RKO (cell line): ENCODE data around the gene LARP1.

Experiments used
- DNase-seq: peaks from one replicate; pipeline ENCODE4 v3.0.0-alpha.2; 2016; ENCODE audit warnings: low spot score

The LARP1 gene

DNA sequence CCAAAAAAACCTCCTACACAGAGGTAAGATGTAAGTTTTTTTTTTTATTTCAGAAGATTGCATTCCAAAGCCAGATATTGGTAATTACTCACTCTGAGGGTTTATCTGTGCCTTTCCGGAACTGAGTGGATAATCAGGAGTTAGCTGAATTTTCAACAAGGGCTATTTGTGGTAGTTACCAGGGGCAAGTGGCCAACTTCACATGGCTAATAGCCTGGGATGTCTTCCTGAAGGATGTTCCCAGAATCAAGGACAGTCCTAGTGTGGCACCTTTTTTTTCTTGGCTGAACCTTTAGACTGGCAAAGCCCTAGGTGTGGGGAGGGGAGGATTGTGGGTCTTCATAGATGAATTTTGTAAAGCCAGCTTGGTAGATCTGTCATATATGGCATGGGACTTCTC, 7.1 kb downstream of the LARP1 start:
- no peak for DNase-seq

DNA sequence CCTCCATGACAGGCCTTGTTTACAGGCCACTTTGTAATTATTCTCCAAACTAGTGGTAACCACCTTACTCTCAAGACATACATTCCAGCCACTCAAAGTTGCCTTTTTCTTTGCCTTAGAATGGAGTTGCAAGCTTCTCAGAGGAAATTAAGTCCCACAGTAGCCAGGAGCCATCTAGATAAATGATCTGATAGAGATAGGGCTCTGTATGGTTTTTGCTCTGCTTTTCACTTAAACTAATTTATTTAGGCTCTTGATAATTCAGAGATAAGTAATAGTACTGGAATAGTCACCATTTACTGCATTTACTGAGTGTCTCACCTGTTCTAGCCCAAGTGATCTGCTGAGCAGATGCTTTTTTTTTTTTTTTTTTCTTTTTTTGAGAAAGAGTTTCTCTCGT, 7.5 kb downstream of the LARP1 start:
- no peak for DNase-seq

DNA sequence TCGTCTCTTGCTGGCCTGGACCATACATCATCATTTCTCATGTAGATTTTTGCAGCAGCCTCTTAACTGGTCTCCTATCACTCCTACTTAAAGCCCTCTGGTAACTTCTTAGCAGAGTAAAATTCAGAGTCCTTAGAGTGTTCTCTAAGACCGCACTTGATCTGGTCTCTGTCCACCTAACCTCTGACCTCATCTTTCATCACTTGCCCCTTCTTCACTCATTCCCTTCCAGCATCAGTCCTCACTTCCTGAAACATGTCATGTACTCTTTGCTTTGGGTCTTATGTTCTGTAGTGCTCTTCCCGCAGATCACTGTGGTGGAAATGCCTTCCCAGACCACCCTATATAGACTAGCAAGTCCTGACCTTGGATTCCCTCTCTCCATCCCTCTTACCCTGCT, 9.8 kb downstream of the LARP1 start:
- no peak for DNase-seq

DNA sequence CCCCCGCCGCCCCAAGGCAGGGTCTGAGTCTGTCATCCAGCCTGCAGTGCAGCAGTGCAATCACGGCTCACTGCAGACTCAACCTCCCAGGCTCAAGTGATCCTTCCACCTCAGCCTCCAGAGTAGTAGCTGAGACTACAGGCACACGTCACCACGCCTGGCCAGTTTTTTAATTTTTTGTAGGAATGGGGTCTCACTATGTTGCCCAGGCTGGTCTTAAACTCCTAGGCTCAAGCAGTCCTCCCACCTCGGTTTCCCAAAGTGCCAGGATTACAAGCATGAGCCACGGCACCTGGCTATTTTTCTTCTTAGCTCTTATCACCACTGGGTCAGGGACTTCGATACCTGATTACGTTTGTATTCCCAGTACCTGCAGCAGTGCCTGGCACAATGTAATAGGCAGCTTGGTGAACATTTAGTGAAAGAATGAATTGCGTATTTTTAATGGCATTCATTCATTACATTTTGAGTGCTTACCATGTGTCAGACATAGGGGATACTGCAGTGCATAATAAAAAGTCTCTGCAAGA, 10.3 kb downstream of the LARP1 start:
- no peak for DNase-seq

DNA sequence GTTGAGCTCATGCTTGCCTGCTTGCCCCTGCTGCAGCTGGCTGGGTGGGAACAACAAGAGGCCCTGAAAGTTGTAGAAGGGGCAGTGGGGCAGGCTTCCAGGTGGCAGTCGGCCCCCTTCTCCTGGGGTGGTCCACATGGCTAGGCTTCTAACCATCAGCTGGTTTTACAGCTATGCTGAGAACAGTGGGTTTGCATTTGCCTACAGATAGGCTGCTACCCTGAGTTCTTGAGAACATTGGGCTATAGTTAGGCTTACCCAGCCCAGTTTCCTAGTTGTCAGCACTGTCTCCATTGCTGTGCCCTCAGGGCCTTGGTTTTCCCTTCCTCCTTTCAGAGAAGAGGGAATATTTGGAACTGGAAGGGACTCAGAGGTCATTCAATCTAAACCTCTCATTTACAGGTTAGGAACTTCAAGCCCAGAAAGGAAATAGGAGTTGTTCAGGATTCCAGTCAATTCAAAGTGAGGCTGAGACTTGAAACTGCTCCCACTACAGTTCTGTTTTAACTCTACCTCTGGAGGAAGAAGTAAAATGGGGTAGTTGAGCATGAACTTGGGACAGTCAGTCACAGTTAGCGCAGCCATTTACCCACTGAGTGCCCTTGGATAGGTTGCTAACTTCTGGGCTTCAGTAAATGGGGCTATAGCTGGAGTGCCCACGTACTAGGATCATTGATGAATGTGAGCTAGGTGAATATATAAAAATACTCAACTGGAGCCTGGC, 11.5 kb downstream of the LARP1 start:
- DNase-seq: no peak

DNA sequence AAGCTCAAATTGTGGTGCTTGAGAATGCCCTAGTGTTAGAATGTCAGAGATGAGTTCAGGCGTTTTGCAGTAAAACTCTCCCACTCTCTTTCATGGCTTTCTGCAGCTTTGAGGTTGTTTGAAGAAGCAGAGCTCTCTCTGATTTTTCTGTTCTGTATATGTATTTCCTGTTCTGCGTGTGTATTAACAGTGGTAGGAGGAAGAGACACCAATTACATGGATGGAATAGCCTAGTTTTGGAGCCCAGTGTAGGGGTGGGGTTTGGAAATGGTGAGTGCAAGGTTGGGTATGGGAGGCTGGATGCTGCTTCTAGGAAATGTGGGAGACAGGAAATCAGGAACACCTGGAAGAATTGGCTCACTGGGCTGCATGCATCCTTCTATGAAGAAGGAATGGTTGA, 12.4 kb downstream of the LARP1 start:
- DNase-seq: no peak

DNA sequence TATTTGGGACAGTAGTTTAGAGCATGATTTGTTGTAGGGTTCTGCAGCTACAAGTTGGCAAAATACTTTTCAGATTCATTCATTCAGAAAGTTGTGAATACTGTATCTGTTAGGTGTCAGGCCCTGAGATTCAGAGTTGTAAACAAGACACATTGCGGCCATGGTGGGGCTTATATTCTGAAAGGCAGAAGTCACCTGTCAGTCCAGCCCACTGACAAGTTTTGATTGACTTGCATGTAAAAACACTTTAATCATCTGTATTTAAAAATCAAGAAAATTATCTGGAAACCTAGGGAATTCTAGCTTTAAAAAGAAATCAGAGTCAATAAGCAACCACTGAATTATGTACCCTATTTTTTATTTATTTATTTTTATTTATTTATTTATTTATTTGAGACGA, 13.0 kb downstream of the LARP1 start:
- no peak for DNase-seq

DNA sequence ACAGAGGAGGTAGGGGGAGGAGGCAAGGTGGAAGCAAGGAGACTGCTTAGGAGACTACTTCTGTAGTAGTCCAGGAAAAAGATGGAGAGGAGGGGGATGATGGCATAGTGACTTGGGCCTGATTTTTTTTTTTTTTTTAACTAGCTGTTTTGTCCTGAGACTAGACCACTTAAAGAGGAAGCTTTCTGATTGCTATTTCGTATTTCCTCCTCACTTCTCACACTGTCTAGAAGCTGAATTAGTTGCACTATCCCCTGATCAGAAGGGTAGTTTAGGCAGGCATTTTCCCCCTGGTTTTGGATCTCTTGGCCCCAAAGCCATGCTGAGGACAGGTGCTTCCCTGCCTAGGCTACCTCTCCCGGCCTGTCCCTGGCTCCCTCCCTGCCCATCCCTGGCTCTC, 14.9 kb downstream of the LARP1 start:
- no peak for DNase-seq

DNA sequence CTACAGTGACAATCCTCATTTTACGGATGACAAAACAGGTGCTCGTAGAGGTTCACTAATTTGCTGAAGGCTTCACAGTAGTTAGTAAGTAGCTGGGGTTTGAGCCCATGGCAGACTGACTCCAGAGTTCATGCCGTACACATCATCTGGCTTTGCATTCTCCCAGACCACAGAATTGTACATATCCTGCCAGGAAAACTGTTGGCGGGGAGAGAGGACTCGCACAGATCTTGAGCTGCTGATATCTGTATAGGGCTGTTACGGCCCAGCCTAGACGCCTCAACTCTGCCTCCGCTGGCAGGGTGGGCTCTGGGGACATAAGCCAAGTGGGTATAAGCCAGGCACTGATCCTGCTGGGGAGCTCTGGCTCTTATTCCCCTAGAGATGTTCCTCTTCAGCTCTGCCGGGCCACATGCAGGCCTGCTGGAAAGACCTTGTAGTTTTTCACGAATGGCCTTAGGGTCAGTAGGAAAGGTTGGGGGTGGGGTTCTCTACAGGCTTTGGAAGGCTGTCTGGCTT, 16.3 kb downstream of the LARP1 start:
- DNase-seq: no peak

DNA sequence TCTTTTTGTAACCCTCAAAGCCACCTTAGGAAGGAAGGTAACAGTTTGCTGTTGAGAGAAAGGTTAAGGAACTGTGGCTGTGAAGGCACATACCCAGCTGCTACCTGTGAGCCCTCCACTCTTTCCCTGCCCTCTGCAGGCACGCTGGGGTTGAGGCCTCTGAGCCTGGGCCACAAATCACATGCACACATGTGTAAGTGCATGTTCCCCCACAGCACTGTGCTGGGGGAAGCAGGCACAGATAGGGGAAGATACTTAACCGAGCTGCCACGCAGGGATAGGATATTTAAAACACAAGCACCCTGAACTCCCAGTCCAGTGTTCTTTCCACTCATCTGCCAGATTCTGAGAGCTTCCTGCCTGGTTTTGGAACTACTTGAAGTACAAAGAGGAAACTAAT, 18.1 kb downstream of the LARP1 start:
- no peak for DNase-seq

DNA sequence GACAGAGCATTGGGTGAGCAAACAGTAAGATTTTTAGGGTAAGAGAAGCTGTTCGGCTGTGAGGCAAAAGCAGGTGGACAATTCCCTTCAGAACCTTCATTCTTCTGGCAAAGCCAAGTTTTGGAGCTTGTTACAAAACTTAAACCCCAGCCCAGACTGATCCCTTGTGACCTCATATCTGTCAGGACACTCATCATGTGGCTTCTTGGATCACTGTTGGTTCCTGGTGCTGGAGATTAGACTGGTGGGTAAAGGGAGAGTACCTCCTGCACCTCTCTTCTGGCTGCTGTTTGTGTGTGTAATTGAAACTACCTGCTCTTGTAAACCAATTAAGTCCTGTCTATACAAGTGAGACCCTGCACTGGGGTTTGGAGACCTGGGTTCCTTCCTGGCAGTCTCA, 21.0 kb downstream of the LARP1 start:
- no peak for DNase-seq

DNA sequence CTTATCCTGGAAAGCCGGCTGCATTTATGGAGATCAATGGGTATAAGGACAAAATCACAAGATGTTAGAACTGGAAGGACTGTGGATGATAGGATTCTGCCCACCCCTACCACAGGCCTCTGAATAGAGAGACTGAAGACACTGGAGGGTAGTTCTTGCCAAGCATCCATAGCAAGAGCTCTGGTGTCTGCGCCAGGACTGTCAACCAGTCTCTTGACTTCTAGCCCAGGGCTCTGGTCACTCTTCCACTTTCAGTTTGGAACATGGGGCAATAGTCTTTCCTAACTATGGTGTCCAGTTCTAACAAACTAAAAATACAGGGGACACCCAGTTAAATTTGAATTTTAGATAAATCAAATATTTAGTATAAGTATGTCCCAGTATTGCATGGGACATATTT, 23.4 kb downstream of the LARP1 start:
- no peak for DNase-seq

DNA sequence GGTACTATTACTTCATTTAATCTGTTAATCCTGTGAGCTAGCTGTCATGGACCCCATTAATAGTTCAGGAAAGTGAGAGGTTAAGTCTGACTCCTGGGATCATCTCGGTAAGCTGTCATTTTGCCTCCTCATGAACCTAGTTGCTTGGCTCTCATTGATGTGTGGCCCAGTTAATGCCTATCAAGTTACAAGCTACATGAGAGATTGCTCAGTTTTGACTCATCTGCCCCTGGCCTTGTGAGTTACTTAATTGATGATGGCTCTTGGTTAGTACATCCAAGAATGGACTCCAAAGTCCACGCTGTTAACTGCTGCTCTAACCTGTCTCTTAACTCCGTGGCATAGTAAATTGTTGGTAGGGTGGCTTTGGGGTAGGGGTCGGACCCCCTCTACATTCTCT, 23.9 kb downstream of the LARP1 start:
- peak; percentile 89 for DNase-seq

DNA sequence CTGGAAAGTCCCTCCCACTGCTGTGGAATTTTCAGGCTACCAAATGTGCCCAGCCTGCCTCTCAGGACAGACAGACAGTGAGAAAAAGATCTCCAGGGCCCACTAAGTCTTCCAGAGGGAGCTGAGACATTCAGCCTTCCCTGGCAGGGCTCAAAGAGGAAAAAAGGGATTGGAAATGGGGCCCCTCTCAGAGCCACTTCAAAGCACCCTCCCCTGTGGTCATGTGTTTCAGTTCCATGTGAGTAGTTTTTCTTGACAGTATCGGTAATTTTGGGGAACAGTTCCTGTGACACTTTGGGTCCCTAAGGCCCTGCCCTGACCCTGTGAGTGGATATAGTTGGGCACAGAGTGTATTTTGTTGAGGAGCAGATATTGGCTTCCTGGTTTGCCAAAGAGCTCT, 25.0 kb downstream of the LARP1 start:
- DNase-seq: no peak

DNA sequence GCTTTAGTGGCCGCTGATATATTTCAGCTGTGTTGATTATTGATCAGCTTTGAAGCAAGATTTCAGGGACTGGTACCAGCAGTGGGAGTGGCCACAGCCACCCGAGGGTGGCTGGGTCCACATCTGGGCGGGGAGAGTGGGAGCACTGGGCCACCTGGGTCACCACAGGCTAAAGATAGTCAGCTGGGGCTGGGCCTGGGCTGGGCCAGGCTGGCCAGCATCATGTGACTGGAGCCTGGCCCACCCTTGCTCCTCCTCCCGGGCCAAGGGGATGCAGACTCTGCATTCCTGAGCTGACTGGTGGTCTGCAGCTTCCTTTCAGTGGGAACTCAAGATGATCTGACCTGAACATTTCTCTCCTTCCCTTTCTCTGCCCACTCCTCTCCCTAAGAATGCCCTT, 27.1 kb downstream of the LARP1 start:
- no peak for DNase-seq

DNA sequence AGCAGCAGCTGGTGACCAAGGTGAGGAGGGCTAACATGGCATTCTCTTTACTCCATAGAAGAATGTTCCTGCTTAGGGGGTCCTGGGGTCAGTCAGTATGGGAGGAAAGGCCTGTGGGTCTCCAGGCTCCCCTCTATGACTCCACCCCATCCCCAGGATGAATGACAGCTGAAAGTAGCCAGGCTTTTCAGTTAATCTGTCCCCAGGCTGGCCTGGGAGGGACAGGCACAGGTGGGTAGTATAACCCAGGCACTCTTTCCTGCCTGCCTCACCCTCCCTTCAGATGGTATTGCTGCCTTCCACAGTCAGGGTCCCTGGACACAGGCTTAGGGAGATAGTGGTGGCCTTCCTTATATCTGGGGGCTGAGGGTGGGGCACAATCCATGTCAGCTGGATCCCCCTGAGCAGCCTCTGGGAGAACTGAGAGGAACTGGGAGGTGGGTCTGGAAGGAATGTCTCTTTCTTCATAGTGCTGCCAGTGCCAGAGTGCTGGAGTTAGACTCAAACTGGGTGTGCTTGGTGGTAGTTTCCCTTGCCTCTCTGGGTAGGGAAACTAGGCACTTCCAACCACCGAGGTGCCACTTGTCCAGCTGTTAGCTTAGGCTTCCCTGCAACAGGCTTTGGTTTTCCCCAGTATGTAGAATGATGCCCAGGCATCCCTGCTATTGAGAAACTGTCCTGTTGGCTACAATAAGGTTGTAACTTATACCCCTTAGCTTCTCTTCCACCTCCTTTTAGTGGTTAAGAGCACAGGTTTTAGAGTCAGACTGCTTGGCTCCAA, 27.8 kb downstream of the LARP1 start:
- no peak for DNase-seq

DNA sequence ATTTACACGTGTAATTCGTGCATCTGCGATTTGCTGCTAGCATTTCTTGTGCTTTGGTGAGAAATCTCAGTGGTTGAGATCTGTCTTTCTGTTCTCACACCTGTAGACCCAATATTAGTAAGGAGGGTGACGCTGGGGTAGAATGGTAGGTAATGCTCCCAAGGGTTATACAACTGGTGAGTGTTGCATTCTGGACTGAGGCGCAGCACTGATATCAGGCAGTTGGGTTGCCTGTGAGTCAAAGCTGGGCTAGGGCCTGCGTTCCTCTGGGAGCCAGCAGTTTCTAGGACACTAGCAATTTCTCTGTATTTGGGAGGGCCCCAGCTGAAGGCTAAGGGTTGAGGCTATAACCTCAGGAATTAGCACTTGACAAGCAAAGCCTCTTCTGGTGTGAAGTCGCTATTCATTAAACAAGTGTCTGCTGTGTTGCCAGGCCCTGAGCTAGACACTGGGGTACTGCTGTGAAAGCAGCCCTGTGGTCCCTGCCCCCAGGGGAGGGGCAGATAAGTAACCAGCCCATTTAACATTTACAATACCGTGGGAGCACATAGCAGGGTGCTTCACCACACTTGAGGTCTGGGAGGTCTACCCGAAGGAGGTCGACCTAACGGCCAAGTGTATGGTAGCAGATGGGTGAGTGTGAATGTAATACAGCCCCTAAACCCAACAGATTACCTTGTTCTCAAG, 28.7 kb downstream of the LARP1 start:
- DNase-seq: no peak

DNA sequence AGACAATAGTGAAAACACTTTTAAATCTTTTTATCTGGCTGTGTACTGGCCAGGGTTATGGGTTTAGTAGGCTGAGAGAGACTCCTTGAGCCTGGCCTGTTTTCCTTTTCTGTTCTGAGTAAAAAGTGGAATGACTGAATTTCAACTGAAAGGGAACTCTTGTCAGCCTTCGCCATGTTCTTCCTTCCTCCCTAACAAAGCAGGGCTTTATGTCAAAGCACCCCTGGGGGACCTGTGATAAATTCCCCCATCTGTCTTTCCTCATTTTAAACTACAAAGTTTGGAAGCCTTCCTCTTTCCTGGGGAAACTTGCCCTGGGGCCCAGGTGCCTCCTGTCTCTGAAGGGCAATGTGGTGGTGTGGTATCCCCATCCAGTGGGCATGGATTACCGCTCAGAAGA, 29.7 kb downstream of the LARP1 start:
- DNase-seq: no peak

DNA sequence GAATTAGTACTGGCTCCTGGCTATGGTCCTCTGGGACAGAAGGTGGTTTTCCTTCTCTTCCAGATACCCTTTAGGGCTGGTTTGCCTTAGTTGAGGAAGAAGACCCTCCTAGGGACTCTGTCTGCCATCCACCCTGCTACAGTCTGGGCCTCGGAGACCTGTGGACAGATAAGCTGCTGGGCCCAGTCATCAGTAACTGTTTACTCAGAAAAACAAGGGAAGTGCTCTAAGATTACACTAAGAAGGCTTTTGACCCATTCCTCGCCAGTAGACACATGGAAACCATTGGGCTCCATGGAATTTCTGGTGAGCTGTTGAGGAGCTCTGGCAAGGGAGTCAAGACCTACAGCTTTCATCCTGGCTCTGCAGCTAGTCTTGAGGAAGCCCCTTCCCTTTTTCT, 31.2 kb downstream of the LARP1 start:
- no peak for DNase-seq

DNA sequence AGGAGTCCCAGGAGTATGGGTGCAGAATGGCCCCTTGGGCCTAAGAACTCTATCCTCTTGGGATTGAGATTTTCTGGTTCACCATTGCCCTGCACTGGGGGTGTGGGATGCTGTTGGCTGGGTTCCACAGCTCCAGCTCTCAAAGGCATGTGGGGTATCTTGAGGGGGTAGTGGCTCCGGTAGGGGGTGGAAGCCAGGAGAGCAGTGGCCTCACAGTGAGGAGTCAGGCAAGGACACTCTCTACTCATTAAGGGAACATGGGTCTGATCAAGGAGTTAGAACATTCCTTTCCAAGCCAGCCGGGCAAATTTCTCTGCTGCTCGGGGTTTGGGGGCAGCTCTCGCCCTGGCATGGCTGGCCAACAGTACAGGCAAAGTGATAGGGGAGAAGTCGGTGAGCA, 33.0 kb downstream of the LARP1 start:
- DNase-seq: no peak

DNA sequence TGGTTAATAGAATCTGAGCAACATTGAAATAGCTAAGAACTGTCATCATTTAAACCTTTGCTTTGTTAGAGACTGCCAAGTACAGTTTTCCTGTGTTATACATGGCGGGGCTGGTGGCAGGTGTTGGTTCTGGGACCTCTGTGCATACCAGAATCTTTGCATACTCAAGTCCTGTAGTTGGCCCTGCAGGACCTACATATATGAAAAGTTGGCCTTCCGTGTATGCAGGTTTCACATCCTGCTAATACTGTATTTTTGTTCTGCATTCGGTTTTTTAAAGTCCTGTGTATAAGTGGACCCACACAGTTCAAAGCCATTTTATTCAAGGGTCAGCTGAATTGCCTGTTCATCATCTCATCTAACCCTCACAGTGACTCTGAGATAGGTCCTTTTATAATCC, 36.4 kb downstream of the LARP1 start:
- DNase-seq: no peak

DNA sequence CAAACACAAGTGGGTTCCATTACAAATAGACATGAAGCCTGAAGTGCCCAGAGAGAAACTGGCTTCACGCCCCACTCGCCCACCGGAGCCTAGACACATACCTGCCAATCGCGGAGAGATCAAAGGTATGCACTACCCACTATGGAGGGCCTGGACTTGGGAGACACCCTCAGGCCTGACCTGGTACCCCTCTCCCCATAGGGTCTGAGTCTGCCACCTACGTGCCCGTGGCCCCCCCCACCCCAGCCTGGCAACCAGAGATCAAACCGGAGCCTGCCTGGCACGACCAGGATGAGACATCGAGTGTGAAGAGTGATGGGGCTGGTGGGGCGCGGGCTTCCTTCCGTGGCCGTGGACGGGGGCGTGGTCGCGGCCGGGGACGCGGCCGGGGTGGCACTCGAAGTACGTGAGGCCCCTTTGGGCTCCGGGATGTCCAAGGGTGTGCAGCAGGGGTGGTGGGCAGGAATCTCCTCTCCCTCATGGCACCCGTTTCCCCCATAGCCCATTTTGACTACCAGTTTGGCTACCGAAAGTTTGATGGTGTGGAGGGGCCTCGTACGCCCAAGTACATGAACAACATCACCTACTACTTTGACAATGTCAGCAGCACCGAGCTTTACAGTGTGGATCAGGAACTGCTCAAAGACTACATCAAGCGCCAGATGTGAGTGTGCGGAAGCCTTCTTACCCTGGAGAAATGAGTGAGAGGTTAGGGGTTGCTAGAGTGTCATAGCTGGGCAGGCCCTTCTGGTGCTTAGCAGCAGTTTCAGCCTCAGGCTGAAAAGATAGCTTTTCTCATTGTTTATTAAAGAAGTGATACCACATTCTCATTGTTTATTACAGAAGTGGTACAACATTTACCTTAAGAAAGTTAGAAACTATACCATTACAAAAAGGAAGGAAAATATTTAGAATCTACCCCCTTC, 38.7 kb downstream of the LARP1 start:
- DNase-seq: no peak
